ENCODE measurements around the gene RELL2.
A peak's percentile ranks its signal among the peaks of the same experiment; 100 is the strongest.

RELL2 gene

DNA sequence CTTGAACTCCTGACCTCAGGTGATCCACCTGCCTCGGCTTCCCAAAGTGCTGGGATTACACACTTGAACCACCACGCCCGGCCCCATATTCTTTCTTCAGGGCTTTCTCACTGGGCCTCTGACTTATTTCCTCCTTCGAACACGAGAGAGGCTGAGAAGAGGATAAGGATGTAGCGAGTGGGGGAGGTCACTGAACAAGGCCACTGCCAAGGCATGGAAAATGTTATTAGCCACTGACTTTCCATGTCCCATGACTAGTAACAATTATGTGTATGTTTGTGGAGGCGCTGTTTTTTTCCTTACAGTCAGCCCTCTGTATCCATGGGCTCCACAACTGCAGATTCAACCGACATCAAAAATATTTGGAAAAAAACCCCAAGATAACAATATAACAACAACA, 26.7 kb downstream of the RELL2 start:
- Histone ChIP-seq H3K9ac (ENCODE audit: low read depth, low read length) (no peak overlapping the region), H3K4me3 (ENCODE audit: low read depth, low read length) (no peak overlapping the region), H3K27me3 (ENCODE audit: control insufficient read depth, insufficient read depth, low read length) (no peaks in the 10 kb centered on the region), H3K4me1 (ENCODE audit: control insufficient read depth, insufficient read depth, low read length) (0 out of 2 replicates have a peak, but pooled peaks cover 3% of the 10 kb centered on the region), H3K9me3 (ENCODE audit: control insufficient read depth, insufficient read depth, low read length) (no peaks in the 10 kb centered on the region), H3K36me3 (ENCODE audit: control insufficient read depth, insufficient read depth, low read length) (peaks cover 43% of the 10 kb centered on the region), H3K27ac (ENCODE audit: low read depth, low read length) (no peak overlapping the region)

DNA sequence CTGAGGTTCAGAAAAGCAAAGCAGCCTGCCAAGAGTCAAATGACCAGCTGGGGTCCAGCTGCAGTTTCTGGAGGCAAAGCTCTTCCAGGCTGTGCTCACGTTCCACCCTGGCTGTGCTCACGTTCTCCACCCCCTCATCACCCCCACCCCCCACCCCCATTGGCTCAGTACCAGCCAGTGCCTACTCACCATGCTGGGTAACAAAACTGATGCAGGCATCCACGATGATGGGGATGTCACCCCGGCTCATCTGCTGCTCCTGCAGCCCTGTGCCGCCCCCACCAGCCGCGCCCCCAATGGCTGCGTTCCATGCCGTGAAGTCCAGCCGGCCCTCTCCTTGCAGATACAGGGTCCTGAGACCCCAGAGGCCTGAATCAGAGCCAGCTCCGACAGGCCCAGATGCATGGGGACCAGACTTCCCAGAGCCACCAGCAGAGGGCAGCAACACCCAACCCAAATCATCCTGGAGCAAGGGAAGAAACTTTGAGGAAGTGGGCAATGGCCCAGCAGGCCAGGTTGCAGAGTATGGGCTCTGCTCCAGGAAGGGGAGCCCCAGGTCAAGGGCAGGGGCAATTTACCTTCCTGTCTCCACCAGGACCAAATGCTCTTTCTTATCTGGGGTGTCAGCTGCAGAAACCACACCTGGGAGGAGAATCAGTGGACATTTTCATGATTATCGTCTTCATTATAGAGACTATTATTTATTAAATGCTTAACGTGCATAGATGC, 28.1 kb downstream of the RELL2 start:
- no peak overlapping the region for H3K9ac ChIP-seq (ENCODE audit: low read depth, low read length)
- H3K36me3 ChIP-seq (ENCODE audit: control insufficient read depth, insufficient read depth, low read length): peaks cover 43% of the 10 kb centered on the region
- no peaks in the 10 kb centered on the region for H3K9me3 ChIP-seq (ENCODE audit: control insufficient read depth, insufficient read depth, low read length)

DNA sequence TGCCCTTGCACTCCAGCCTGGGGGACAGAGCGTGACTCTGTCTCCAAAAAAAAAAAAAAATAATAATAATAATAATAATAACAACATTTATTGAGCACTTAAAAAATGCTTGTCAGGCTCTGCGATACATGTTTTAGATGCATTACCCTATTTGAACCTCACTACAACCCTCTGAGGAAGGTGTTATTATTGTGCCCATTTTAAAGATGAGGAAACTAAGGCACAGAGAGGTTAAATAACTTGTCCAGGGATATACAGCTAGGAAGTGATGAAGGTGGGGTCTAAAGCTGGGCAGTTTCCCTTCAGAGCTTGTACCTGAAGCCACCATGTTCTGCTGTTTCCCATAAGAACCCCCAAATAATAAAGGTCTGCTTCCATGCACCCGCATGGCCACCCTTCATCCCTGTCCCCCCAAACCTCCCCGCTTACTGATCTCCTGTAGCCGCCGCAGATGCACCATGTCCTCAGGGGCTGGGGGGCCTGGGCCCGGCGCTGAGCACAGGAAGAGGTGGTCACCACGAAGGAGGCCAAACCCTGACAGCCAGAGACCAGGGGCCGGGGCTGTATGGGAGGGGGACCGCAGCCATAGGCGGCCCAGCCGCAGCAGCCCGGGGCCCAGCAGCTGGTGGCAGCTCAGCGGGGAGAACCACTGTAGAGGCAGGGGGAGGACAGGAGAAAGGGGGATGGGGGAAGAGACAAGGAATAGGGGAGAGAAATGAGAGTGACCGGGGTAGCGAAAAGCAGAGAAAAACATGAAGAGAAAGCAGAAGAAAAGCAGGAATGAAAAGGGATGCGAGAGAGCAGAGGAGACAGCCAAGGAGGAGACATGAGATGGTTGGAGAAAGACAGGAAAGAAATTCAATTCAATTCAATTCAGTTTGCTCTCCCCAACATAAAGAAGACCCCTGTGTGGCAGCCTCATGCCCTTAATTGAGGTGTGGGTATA, 29.5 kb downstream of the RELL2 start:
- Histone ChIP-seq H3K27me3 (ENCODE audit: control insufficient read depth, insufficient read depth, low read length) (no peaks in the 10 kb centered on the region), H3K4me1 (ENCODE audit: control insufficient read depth, insufficient read depth, low read length) (0 out of 2 replicates have a peak, but pooled peaks cover 3% of the 10 kb centered on the region), H3K36me3 (ENCODE audit: control insufficient read depth, insufficient read depth, low read length) (peaks cover 50% of the 10 kb centered on the region), H3K9ac (ENCODE audit: low read depth, low read length) (no peak overlapping the region), H3K9me3 (ENCODE audit: control insufficient read depth, insufficient read depth, low read length) (no peaks in the 10 kb centered on the region), H3K27ac (ENCODE audit: low read depth, low read length) (no peak overlapping the region), H3K4me3 (ENCODE audit: low read depth, low read length) (no peak overlapping the region)

More for the DNA sequence above, 28.1 kb downstream of the RELL2 start:
- Histone ChIP-seq H3K27me3 (ENCODE audit: control insufficient read depth, insufficient read depth, low read length) (no peaks in the 10 kb centered on the region), H3K4me1 (ENCODE audit: control insufficient read depth, insufficient read depth, low read length) (0 out of 2 replicates have a peak, but pooled peaks cover 3% of the 10 kb centered on the region), H3K27ac (ENCODE audit: low read depth, low read length) (no peak overlapping the region), H3K4me3 (ENCODE audit: low read depth, low read length) (no peak overlapping the region)

DNA sequence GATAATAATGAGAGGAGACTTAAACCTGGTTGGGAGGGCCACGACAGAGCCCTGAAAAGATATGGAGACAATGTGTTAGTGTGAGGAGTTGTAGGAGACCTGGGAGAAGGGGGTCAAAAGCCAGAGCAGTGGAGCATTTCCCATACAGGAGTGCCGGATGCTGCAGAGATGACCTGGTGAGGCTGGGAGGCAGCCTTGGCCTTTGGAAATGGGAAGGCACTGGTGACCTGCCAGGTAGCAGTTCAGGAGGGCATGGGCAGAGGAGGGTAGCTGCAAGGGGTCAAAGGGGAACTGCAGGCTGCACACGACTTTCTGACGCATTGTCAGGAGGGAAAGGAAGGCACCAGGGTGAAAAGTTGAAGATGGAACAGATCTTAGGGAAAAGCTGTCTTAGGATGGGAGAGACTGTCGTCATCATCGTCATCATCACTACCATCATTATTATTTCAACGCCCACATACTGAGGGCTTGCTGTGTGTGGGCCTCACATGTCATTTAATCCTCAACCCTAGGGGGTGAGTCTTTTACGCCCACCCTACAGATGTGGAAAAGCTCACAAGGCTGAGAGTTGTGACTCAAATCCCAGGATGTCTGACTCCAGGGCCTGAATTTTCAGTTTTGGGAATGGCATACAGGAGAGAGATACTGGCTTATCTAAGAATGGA, 31.9 kb downstream of the RELL2 start:
- no peak overlapping the region for H3K27ac ChIP-seq (ENCODE audit: low read depth, low read length)
- H3K4me1 ChIP-seq (ENCODE audit: control insufficient read depth, insufficient read depth, low read length): peaks cover 9% of the 10 kb centered on the region
- H3K27me3 ChIP-seq (ENCODE audit: control insufficient read depth, insufficient read depth, low read length): no peaks in the 10 kb centered on the region
- peaks cover 49% of the 10 kb centered on the region for H3K36me3 ChIP-seq (ENCODE audit: control insufficient read depth, insufficient read depth, low read length)
- no peak overlapping the region for H3K9ac ChIP-seq (ENCODE audit: low read depth, low read length)
- no peaks in the 10 kb centered on the region for H3K9me3 ChIP-seq (ENCODE audit: control insufficient read depth, insufficient read depth, low read length)
- no peak overlapping the region for H3K4me3 ChIP-seq (ENCODE audit: low read depth, low read length)

DNA sequence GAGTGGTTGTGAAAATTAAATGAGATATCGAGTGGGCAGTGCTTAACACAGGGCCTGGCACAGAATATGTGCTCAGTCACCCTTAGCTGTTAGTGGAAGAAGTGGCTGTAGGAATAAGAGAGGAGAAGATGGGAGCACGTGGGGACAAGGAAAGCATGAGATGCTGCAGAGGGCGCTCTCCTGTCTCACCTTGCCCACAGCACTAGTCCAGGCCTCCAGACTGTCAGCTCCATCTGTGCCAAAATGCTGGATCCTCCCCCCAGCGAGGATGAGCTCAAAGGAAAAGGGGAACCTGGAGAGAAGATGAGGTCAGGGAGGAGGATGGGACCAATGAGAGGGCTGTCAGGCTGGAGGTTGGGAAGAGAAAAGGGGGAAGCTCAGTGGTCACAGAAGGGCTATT, 32.7 kb downstream of the RELL2 start:
- H3K27ac ChIP-seq (ENCODE audit: low read depth, low read length): no peak overlapping the region
- no peak overlapping the region for H3K9ac ChIP-seq (ENCODE audit: low read depth, low read length)
- peaks cover 43% of the 10 kb centered on the region for H3K36me3 ChIP-seq (ENCODE audit: control insufficient read depth, insufficient read depth, low read length)
- peaks cover 12% of the 10 kb centered on the region for H3K4me1 ChIP-seq (ENCODE audit: control insufficient read depth, insufficient read depth, low read length)
- no peak overlapping the region for H3K4me3 ChIP-seq (ENCODE audit: low read depth, low read length)
- no peaks in the 10 kb centered on the region for H3K27me3 ChIP-seq (ENCODE audit: control insufficient read depth, insufficient read depth, low read length)
- H3K9me3 ChIP-seq (ENCODE audit: control insufficient read depth, insufficient read depth, low read length): no peaks in the 10 kb centered on the region

DNA sequence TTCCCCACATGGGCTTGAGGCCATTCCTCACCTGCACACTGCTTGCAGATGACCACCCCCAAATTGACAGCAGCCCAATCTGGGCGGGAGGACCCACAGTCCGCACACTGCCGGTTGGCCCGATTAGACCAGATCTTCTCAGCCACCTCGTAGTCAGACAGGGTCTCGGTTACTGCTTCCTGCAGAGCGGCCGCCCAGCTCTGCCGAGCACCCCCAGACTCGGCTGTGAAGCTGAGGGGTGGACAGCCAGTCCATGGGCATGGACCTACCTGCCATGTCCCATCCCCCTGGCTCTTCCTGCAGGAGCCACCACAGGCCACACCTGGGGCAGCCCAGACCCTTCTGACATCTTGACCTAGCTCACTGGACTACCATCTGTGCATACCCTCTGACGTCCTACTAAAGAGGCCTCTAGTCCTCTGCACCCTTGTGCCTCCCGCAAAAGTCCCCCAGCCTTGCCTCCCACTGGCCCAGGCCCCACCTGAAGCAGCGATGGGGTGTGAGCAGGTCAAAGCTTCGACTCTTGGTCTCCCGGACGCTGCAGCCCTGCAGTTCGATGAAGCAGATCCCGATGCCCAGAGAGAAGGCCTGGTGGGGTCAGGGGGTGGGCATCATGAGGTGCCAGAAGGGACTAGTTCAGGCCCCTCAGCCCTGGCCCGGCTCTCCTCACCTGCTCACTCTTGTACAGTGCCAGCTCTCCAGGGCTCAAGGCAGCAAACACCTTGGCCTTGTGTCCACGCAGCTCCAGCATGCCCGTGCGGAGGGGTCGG, 35.5 kb downstream of the RELL2 start:
- Histone ChIP-seq H3K9me3 (ENCODE audit: control insufficient read depth, insufficient read depth, low read length) (no peaks in the 10 kb centered on the region), H3K27ac (ENCODE audit: low read depth, low read length) (no peak overlapping the region), H3K36me3 (ENCODE audit: control insufficient read depth, insufficient read depth, low read length) (peaks cover 42% of the 10 kb centered on the region), H3K9ac (ENCODE audit: low read depth, low read length) (no peak overlapping the region), H3K27me3 (ENCODE audit: control insufficient read depth, insufficient read depth, low read length) (no peaks in the 10 kb centered on the region), H3K4me1 (ENCODE audit: control insufficient read depth, insufficient read depth, low read length) (peaks cover 17% of the 10 kb centered on the region), H3K4me3 (ENCODE audit: low read depth, low read length) (no peak overlapping the region)

DNA sequence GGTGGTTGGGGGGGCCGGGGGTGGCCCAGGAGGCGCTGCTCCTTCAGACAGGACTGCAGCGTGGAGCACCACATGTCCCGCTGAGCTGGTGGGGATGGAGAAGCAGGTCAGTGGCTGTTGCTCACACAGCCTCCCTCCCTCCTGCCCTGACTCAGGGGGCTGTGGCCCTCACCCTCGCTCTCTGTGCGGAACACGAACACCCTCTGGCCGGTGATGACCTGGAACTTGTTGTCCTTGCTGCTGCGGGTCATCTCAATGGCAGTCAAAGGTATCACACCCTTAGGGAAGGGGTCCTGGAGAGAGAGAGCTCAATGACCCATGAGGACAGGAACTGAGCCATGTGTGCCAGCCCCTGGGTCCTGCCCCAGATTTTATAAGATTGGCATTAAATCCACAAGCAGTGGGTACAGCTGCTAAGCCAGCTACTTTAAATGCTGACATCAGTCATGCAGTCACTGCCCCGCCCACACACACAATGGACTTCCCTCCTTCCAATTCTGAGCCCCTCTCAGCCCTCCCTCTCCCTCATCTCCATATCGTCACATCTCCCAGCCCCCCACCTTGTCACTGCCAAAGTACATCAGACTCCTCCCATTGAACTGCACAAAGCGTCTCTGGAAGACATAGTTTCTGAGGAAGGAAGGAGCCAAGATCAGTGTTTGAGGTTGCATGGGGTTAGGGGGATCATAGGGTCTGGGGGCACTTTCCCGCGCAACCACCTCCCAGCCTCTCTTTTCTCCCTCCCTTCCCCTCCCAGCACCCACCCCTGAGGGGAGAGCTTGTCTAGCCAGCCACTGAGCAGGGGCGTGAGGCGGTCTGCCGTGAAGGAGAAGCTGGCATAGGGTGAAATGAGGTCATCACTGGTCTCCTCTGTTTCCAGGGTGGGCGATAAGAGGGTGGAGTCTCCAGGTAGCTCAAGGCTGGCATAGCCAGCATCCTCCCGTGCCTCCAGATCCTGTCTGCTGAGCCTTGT, 36.3 kb downstream of the RELL2 start:
- Histone ChIP-seq H3K9ac (ENCODE audit: low read depth, low read length) (no peak overlapping the region), H3K4me3 (ENCODE audit: low read depth, low read length) (no peak overlapping the region), H3K4me1 (ENCODE audit: control insufficient read depth, insufficient read depth, low read length) (peaks cover 17% of the 10 kb centered on the region), H3K9me3 (ENCODE audit: control insufficient read depth, insufficient read depth, low read length) (no peaks in the 10 kb centered on the region), H3K27me3 (ENCODE audit: control insufficient read depth, insufficient read depth, low read length) (no peaks in the 10 kb centered on the region), H3K36me3 (ENCODE audit: control insufficient read depth, insufficient read depth, low read length) (peaks cover 42% of the 10 kb centered on the region), H3K27ac (ENCODE audit: low read depth, low read length) (peak overlapping the region; percentile 36)

DNA sequence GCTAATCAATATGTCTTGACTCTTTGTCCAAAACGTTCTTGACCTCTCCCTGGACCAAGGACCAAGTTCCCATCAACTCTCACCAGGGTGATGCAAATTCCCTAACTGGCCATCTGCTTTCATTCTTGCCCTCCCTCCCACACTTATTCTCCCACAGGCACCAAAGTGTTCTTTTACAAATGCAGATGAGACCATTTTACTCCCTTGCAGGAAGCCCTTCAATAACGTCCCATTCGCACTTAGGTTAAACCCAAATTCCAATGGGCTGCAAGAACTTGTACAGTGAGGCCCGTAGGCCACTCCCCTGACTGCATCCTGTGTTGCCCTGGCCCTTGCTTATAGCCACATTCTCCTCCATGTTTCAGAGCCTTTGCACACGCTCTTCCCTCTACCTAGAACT, 38.0 kb downstream of the RELL2 start:
- peaks cover 36% of the 10 kb centered on the region for H3K36me3 ChIP-seq (ENCODE audit: control insufficient read depth, insufficient read depth, low read length)
- no peak overlapping the region for H3K4me3 ChIP-seq (ENCODE audit: low read depth, low read length)
- H3K9ac ChIP-seq (ENCODE audit: low read depth, low read length): no peak overlapping the region
- H3K9me3 ChIP-seq (ENCODE audit: control insufficient read depth, insufficient read depth, low read length): no peaks in the 10 kb centered on the region
- H3K27me3 ChIP-seq (ENCODE audit: control insufficient read depth, insufficient read depth, low read length): no peaks in the 10 kb centered on the region
- peak overlapping the region; percentile 81 for H3K27ac ChIP-seq (ENCODE audit: low read depth, low read length)
- H3K4me1 ChIP-seq (ENCODE audit: control insufficient read depth, insufficient read depth, low read length): peaks cover 17% of the 10 kb centered on the region

DNA sequence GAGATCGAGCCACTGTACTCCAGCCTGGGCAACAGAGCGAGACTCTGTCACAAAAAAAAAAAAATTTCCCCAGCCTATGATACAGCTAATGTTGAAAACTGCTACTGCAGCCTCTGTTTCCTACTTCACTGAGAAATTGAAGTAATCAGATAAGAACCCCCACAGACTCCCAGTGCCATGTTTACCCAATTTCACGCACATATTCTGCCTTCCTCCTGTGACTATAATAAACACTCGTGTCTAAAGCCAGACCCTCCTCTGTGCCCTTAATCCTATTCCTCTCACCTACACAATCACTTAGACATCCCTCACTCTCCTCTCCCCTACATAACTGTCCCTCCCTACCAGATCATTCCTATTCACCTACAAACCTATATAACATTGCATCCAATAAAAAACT, 38.9 kb downstream of the RELL2 start:
- peaks cover 31% of the 10 kb centered on the region for H3K36me3 ChIP-seq (ENCODE audit: control insufficient read depth, insufficient read depth, low read length)
- no peak overlapping the region for H3K9ac ChIP-seq (ENCODE audit: low read depth, low read length)
- no peaks in the 10 kb centered on the region for H3K27me3 ChIP-seq (ENCODE audit: control insufficient read depth, insufficient read depth, low read length)
- no peaks in the 10 kb centered on the region for H3K9me3 ChIP-seq (ENCODE audit: control insufficient read depth, insufficient read depth, low read length)
- peak overlapping the region; percentile 81 for H3K27ac ChIP-seq (ENCODE audit: low read depth, low read length)
- no peak overlapping the region for H3K4me3 ChIP-seq (ENCODE audit: low read depth, low read length)
- peaks cover 22% of the 10 kb centered on the region for H3K4me1 ChIP-seq (ENCODE audit: control insufficient read depth, insufficient read depth, low read length)
